OCI-M2 (cell line): ENCODE results near the gene FBXO48.
A peak's percentile ranks its signal among the peaks of the same experiment; 100 is the strongest.
"Not testable (repeated sequence)": the region's sequence is repeated elsewhere in the genome, so short reads cannot be mapped to it uniquely, and the experiment has no call there.

Experiments used
- DNase-seq: peaks from one replicate; lab custom pipeline; 2025; ENCODE audit not compliant: unreplicated experiment; lab: John Stamatoyannopoulos, UW

Gene FBXO48, protein sequence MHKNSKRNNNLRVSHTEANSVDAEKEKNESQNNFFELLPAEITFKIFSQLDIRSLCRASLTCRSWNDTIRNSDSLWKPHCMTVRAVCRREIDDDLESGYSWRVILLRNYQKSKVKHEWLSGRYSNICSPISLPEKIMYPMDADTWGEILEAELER

DNA sequence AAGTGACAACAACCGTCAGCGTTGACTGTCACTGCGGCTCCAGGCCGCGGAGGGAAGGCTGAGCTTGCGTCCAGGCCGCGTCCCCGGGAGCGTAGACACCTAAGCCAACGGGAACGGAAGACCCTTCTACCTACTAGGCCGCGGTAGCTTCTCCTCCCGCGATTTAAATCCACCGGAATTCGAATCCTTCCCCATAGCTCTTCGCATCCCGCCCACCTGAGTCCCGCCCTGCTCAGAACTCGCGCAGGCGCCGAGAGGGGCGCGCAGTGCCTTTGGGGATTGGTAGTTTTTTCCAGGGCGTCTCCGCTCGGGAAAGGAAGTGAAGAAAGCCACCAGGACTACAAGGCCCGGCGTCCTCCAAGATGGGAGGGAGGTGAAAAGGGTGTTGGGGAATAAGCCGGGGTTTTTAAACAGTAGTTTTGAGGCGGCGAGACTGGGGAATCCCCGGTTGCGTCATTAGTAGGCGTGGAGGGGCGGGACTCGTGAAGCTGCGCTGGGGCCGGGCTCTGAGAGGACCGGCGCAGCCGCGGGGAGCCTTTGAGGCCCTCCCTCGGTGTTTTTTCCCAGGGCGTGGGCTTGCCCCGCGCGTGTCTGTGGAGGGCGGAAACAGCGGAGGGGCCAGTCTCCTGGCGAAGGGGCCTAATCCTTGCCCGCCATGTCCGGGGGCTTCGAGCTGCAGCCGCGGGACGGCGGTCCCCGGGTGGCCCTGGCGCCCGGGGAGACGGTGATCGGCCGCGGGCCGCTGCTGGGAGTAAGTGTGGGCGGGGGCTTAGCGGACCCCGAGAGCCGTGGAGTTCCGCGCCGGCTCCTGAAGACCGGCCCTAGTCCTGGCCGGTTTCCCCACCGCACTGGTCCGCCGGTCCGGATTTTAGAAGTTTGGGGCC lies at the start of gene FBXO48, which contains the start of gene APLF:
Gene FBXO48, minus strand, starts transcription at position 218 of the 884 bp plus-strand sequence. CDS start 2,149 bp downstream, outside the sequence.
Gene APLF, plus strand, starts transcription at position 509 of the 884 bp plus-strand sequence. Its CDS starts 147 bp downstream, at position 656.
- DNase-seq: peak; percentile 86

DNA sequence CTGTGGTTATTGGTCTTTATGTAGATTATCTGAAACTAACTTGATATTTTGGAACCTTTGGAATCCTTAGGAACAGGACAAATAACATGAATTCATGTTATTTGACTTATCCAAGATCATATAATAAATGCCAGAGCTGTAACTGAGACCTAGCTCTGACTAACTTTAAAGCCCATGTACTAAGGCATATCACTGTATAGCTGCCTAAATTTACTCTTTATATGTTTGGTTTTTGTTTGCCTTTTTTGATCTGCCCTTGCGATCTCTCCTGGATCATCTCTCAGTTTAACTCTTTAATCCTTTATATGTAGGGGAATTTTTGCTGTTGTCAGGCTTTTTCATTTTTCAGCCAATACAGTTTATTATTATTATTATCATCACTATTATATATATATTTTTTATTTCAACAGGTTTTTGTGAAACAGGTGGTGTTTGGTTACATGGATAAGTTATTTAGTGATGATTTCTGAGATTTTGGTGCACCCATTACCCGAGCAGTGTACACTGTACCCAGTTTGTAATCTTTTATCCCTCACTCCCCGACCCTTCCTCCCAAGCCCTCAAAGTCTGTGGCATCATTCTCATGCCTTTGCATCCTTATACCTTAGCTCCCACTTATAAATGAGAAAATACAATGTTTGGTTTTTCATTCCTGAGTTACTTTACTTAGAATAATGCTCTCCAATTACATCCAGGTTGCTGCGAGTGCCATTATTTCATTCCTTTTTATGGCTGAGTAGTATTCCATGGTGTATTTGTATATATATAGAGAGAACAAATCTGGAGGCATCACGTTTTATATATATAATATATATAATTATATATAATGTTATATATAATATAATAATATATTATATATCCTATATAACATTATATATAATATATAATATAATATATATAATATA lies 49.2 kb upstream of the FBXO48 start:
- no peak for DNase-seq

GRCh38 chr2:68514316-68514929 lies 47.3 kb upstream of the FBXO48 start:
- DNase-seq: no peak

GRCh38 chr2:68512966-68513365 lies 45.9 kb upstream of the FBXO48 start:
- DNase-seq: no peak

DNA sequence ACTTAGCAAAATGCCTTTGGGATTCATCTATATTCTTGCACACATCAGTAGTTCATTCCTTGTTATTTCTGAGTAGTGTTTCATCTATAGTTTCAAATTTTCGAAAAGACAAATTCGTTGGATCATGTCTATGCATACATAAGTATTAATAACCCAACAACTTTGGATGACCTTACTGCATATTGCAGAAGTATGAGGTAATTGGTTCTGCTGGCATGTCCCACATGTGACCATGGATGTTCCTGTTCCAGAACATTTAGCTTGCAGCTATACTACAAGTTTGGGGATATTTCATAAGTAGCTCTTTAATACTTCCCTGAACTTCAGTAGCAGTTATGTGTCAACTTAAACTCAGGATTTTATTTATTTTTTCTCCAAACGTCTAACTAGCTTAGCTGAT lies 45.2 kb upstream of the FBXO48 start:
- DNase-seq: no peak

DNA sequence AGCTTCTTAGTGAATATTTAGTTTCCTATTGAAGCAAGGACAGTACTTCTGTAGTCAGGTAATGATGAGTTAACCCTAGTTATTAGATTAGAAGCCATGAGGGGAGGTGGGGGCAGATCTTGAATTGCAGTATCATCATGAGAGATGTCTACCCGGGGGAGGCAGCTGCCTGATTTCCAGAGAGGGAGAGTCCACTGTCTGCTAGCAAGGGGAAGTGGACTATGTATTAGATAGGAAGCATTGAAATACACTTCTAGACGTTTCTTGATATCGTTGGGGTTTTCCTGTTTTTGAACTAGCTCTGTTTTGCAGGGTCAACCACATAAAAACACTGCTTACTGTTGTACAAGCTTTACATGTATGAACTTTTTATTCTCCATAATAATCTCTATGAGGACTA lies 39.1 kb upstream of the FBXO48 start:
- DNase-seq: no peak

GRCh38 chr2:68505603-68506159 lies 38.6 kb upstream of the FBXO48 start:
- DNase-seq: no peak

DNA sequence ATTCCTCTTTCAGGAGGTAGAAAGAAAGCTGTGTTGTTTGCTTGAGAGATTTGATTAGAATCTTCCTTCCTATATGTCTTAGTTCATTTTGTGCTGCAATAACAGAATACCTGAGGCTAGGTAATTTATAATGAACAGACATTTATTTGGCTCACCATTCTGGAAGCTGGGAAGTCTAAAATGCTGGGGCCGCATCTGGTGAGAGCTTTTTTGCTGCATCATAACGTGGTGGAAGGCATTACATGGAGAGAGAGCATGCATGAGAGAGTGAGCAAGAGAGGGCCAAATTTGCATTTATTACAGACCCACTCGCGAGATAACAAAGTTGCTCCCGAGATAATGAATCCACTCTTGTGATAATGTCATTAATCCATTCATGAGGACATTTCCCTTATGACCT lies 34.7 kb upstream of the FBXO48 start:
- no peak for DNase-seq

DNA sequence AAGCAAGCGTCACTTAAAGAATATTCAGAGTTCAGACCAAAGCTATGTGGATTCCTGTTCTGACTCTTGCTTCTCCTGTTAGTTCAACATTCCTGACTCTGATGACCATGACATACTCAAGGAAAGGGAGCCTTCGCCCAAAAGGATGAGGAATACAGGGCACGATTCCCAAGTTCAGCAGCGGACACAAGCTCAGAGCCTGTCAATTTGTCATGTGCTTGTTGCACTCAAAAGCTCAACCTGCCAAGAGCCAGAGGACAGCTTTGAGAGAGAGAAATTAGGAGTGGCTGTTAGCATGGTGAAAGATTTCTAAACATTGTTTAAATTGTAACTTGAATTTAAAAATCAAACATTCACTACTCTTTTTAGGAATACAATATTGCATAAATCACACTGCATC lies 33.6 kb upstream of the FBXO48 start:
- DNase-seq: no peak

DNA sequence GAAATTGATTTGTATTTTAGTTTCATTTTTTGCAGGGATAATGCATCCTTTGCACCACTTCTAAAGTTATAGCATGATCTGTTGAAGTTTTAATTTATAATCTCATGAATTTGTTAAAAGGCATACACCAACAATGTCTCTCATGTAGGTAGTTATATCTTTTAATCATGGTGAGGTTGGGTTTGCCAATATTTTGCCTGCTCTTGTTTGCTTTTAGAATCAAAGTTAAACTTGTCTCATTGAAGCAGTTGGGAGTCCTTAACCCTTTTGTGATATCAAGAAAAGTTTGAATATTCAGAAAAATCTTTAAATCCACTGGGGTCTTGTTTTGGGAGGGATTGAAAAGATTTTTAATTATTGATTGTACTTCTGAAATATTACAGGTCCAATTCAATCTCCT lies 32.0 kb upstream of the FBXO48 start:
- DNase-seq: no peak

DNA sequence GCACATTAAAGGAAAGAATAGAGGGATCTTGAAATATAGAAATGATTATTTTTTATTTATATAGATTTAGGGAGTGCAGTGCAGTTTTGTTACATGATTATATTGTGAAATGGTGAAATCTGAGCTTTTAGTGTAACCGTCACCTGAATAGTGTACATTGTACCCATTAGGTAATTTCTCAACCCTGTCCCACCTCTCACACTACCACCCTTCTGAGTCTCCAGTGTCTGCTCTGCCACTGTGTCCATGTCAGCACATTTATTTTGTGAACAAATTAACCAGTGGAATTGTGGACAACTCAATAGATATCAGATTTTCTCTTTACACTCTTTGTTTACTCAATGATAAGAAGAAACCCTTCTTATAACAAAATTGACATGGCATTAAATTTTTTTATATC lies 24.5 kb upstream of the FBXO48 start:
- DNase-seq: no peak

- no peak for DNase-seq
These were observed 22.2 kb upstream of the FBXO48 start for GRCh38 chr2:68489282-68489681.

DNA sequence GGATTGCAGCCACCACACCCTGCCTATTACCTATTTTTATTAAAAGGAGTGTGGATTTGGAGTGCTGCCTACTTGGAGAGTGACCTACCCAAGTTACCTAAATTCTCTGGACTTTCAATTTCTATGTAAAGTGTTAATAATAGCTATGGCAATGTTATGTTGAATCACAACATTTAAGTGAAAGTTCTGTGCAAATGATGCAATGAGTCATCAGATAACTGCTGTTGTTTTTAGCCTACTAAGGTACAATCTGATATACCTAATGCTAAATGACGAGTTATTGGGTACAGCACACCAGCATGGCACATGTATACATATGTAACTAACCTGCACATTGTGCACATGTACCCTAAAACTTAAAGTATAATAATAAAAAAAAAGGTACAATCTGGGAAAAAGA lies 21.5 kb upstream of the FBXO48 start:
- DNase-seq: not testable (repeated sequence)

DNA sequence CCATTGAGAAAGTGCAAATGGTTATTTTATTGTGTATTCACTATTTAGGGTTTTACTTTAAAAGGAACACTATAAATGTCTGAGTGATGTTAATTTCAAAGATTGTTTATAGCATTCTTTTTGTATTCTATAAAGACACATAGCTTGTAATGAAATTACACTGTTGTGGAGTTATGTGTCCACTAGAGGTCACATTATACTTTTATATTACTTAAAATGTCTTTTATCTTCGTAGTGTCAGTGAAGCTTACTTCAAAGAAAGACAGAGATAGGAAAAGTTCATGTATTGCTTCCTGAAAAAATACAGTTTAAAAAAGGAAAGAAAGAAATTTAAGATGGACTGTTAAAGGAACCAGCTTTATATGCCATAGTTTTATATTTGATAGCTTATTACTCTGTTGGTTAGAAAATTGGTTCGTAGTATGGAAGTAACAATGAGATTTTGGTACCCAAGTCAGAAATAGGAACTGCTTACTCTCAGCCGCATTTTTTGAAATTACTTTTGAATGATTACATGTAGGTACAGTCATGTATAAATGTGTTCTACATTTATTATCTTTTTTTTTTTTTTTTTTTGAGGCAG lies 20.8 kb upstream of the FBXO48 start:
- DNase-seq: no peak

DNA sequence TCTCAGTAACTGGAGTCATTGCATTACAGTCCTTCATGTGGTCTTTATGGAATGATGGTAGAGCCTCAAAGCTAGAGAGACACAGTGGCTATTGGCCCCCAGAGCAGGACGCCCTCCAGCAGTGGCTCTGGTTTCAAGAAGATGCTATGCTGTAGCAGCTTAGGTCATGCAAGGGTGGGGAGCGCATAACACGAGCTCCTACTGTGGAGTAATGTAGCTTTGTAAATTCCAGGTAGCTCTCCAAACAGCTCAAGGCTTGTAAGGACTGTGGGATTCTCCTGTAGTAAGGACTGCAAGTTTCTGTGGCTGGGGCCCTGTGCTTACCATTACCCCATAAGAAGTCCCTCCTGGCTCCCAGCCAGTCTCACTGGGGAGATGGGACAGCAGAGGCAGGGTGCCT lies 15.9 kb upstream of the FBXO48 start:
- DNase-seq: no peak

DNA sequence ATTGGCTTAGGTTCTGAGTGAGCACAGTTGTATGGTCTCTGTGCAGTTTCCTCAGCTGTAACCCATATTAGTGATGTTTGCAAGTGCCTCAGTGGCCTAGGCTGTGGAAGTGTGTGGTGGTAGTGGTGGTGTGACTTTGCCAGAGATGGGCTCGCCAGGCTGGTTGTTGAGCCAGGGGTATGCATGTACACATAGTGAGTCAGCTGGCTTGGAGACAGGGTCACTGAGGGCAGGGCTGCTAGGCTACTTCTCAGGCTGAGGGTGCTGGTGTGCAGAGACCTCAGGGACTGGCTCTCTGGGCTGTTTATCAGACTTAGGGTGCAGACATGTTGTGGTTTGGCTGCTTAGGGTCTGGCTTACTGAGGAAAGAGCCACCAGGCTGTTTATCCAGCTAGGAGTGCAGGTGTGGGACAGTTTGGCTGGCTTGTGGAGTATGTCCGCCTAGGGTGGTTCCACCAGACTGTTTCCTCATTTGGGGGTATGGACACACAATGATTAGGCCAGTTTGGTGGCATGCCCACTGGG lies 15.3 kb upstream of the FBXO48 start:
- no peak for DNase-seq

DNA sequence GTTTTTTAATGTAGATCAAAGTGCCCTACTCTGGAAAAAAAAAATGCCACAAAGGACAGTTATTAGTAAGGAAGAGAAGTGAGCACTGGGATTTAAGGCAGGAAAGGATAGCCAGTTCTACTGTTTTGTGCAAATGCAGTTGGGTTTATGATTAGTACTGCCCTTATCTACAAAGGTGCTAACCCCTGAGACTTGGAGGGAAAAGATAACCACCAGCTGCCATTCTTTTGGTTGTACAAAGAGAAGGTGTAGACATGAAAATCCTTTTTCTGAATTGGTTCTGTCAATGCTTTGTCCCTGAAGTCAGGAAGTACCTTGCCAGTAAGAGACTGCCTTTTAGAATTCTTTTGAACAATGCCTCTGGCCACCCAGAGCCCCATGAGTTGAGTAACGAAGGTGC lies 11.6 kb upstream of the FBXO48 start:
- no peak for DNase-seq

DNA sequence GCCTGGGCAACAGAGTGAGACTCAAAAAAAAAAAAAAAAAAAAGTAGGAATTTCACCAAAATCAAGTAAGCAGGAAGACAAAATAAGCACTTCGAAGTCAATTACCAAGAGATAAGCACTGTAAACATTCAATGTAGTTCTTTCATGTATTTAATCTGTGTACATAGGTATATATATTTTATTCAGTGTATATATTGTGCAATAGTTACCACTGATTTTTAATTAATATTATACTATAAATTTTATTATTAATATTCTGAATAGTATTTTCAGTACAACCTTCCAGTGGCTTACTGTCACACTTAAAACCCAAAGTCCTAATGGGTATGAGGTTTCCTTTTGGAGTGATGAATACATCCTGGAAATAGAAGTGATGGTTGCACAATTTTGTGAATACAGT lies 9.4 kb upstream of the FBXO48 start:
- DNase-seq: no peak

DNA sequence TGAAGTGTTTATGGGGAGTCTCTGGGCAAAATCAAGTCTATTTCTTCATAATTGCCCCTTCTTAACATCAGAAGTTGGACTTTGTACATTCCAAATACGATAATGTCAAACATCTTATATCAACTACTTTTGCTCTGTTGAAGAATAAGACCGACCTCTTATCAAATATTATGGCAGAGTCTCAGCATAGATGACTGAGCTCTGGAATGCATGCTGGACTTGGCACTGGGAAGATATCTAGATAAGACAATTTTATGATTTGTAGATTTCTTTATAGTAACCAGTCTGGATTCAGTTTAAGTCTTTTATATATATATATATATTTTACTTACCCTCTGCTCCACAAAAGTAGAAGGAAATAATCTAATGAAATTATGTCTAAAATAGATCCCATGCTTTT lies 8.5 kb upstream of the FBXO48 start:
- DNase-seq: no peak

GRCh38 chr2:68475110-68475509 lies 8.0 kb upstream of the FBXO48 start:
- no peak for DNase-seq
